ENCODE results near the gene HIVEP2. TPM values are rescaled to one million over a fixed set of nuclear protein-coding genes. Genes with fewer than 3 reads are reported as not detected.

The HIVEP2 gene
- total RNA-seq, 1 experiment from 2014 or later, result 9.1 TPM

- no peak overlapping the region for H2AFZ ChIP-seq (ENCODE audit: low read length)
- no peaks in the 10 kb centered on the region for H3K79me2 ChIP-seq (ENCODE audit: low read length)
- ATAC-seq, result no peak
- H3K4me3 ChIP-seq (ENCODE audit: low read length), result no peak overlapping the region
- no peak for TF ChIP-seq CTCF (conservative IDR thresholded peaks at IDR 0.05; ENCODE audit: low read depth, low read length)
- no peak for TF ChIP-seq EZH2 (IDR thresholded peaks at IDR 0.05; ENCODE audit: low read length, unreplicated experiment)
- no peak for TF ChIP-seq EZH2phosphoT487 (IDR thresholded peaks at IDR 0.05; ENCODE audit: borderline replicate concordance, low read length)
- H3K9me3 ChIP-seq (ENCODE audit: low read length), result no peaks in the 10 kb centered on the region
- H3K36me3 ChIP-seq (ENCODE audit: low read depth, low read length), result no peaks in the 10 kb centered on the region
- H3K4me1 ChIP-seq (ENCODE audit: insufficient read depth, low read length), result no peaks in the 10 kb centered on the region
- intact Hi-C loops (cut with micrococcal nuclease), result no loop called here
- DNase-seq, result no peak
- POLR2A ChIA-PET (ENCODE audit: unreplicated experiment), result no interaction called here
- no peaks in the 10 kb centered on the region for H3K27me3 ChIP-seq (ENCODE audit: low read length)
- BruUV-seq (replicated peaks), result no TSS peak
- no peaks in the 10 kb centered on the region for H4K20me1 ChIP-seq (ENCODE audit: low read length)
- H3F3A ChIP-seq (ENCODE audit: low read length, unreplicated experiment), result no peaks in the 10 kb centered on the region
- no peak overlapping the region for H3K27ac ChIP-seq (ENCODE audit: low read length)
- no peak overlapping the region for H3K9ac ChIP-seq (ENCODE audit: low read length)
- CTCF ChIA-PET, result no interaction called here
- H3K9me2 ChIP-seq (replicated peaks; ENCODE audit: low read length), result no peaks in the 10 kb centered on the region
- no peak overlapping the region for H3K4me2 ChIP-seq (ENCODE audit: low read length)
Observed at GRCh38 chr6:142702501-142703460, 242.2 kb downstream of the HIVEP2 start.

Other genes with a start within 250 kb of the HIVEP2 start
- 22.1 and 32.7 TPM in 2 replicates for gene AIG1, start 115.7 kb upstream of the HIVEP2 start, total RNA-seq (2014; rRNA removed)

Data from PC-3 (cell line).